Measurements from ENCODE around the gene TCP11L2. TPM values are rescaled to one million over a fixed set of nuclear protein-coding genes. Genes with fewer than 3 reads are reported as not detected.
A peak's percentile ranks its signal among the peaks of the same experiment; 100 is the strongest.

TCP11L2 gene
- total and polyA plus RNA-seq, 8 donors, result 3.5 to 24.4 (median 11.0) TPM

GRCh38 chr12:106331599-106331998, 29.1 kb downstream of the TCP11L2 start:
- ATAC-seq, result no peak
- H3K27me3 ChIP-seq, result no peaks in the 10 kb centered on the region
- H3K4me1 ChIP-seq, result peaks cover 0 to 5% (median 0%) of the 10 kb centered on the region in 3 donors
- H3K36me3 ChIP-seq, result peaks cover 0 to 10% (median 0%) of the 10 kb centered on the region in 3 donors
- no peak for DNase-seq
- no peak overlapping the region for H3K27ac ChIP-seq
- no peak for TF ChIP-seq CTCF (IDR thresholded peaks at IDR 0.05)
- intact Hi-C loops (cut with DNase I), result no loop called here
- H3K4me3 ChIP-seq, result no peak overlapping the region
- no peaks in the 10 kb centered on the region for H3K9me3 ChIP-seq
- no peak for FAIRE-seq
- WGBS, 2 donors, result 91 to 95% methylated on average over 2 of the region's 2 CpGs

- intact Hi-C loops (cut with DNase I), result no loop called here
- Histone ChIP-seq H3K27me3 (no peaks in the 10 kb centered on the region), H3K27ac (no peak overlapping the region), H3K4me3 (no peak overlapping the region), H3K4me1 (peaks cover 0 to 5% (median 0%) of the 10 kb centered on the region in 3 donors), H3K9me3 (no peaks in the 10 kb centered on the region), H3K36me3 (peaks cover 0 to 10% (median 0%) of the 10 kb centered on the region in 3 donors)
- no peak for ATAC-seq
- no peak for DNase-seq
- no peak for FAIRE-seq
- no peak for TF ChIP-seq CTCF (IDR thresholded peaks at IDR 0.05)
Observed at GRCh38 chr12:106332536-106332935, 30.0 kb downstream of the TCP11L2 start.

GRCh38 chr12:106333010-106333409, 30.5 kb downstream of the TCP11L2 start:
- intact Hi-C loops (cut with DNase I), result no loop called here
- 73 to 98% methylated on average over 2 of the region's 2 CpGs for WGBS, 2 donors
- H3K4me1 ChIP-seq, result peaks cover 0 to 5% (median 0%) of the 10 kb centered on the region in 3 donors
- H3K27ac ChIP-seq, result no peak overlapping the region
- no peak overlapping the region for H3K4me3 ChIP-seq
- no peaks in the 10 kb centered on the region for H3K9me3 ChIP-seq
- no peak for FAIRE-seq
- TF ChIP-seq CTCF (IDR thresholded peaks at IDR 0.05), result no peak
- H3K36me3 ChIP-seq, result peaks cover 0 to 10% (median 0%) of the 10 kb centered on the region in 3 donors
- H3K27me3 ChIP-seq, result no peaks in the 10 kb centered on the region
- ATAC-seq, result no peak
- no peak for DNase-seq

GRCh38 chr12:106333756-106334155, 31.2 kb downstream of the TCP11L2 start:
- Histone ChIP-seq H3K27ac (no peak overlapping the region), H3K36me3 (peaks cover 0 to 10% (median 0%) of the 10 kb centered on the region in 3 donors), H3K9me3 (no peaks in the 10 kb centered on the region), H3K27me3 (no peaks in the 10 kb centered on the region), H3K4me3 (no peak overlapping the region), H3K4me1 (peaks cover 0 to 5% (median 0%) of the 10 kb centered on the region in 3 donors)
- FAIRE-seq (no peak), DNase-seq (no peak), ATAC-seq (no peak)
- no peak for TF ChIP-seq CTCF (IDR thresholded peaks at IDR 0.05)
- 93% methylated on average over 2 of the region's 2 CpGs for WGBS, 2 donors
- intact Hi-C loops (cut with DNase I), result no loop called here

- Histone ChIP-seq H3K4me3 (no peak overlapping the region), H3K36me3 (no peaks in the 10 kb centered on the region), H3K27me3 (no peaks in the 10 kb centered on the region), H3K4me1 (peaks cover 7 to 19% (median 8%) of the 10 kb centered on the region in 3 donors), H3K27ac (no peak overlapping the region), H3K9me3 (no peaks in the 10 kb centered on the region)
- no peak for TF ChIP-seq CTCF (IDR thresholded peaks at IDR 0.05)
- FAIRE-seq, result no peak
- no peak for DNase-seq
- 48 to 65% methylated on average over 2 of the region's 2 CpGs for WGBS, 2 donors
- intact Hi-C loops (cut with DNase I), result no loop called here
- peak; percentile 40 to 52 (median 48) for ATAC-seq
Observed at GRCh38 chr12:106341086-106341877, 38.7 kb downstream of the TCP11L2 start.
